SK-N-MC (cell line): Measurements from ENCODE around the gene CREB5.
A peak's percentile ranks its signal among the peaks of the same experiment; 100 is the strongest.

ENCODE experiments used
- DNase-seq: peaks from one replicate; pipeline ENCODE4 v3.0.0-alpha.2; 2011; ENCODE audit warnings: low read depth, low spot score
- H3K27ac ChIP-seq: fragments of 200-600 bp; sonication (generic); 2 replicates; pipeline ENCODE4 v1.5.1; 2016; ENCODE audit warnings: mixed run types
- H3K36me3 ChIP-seq: fragments of 200-600 bp; sonication (generic); 2 replicates; pipeline ENCODE4 v1.6.1; 2017; ENCODE audit warnings: antibody characterized with exemption, low read length, mixed read lengths; ENCODE audit not compliant: insufficient read depth
- H3K4me3 ChIP-seq: fragments of 200-600 bp; sonication (generic); 2 replicates; pipeline ENCODE4 v1.5.1; 2016
- H3K9ac ChIP-seq: fragments of 200-600 bp; sonication (generic); 2 replicates; pipeline ENCODE4 v1.8.0; 2017; ENCODE audit warnings: mixed run types, mixed read lengths; ENCODE audit not compliant: insufficient read length
- H3K9me3 ChIP-seq: fragments of 200-600 bp; sonication (generic); 2 replicates; pipeline ENCODE4 v1.6.1; 2017; ENCODE audit warnings: low read depth, mild to moderate bottlenecking, antibody characterized with exemption, low read length, moderate library complexity, mixed read lengths
- EZH2 ChIP-seq: fragments of 200-600 bp; sonication (generic); IDR thresholded peaks from one replicate; pipeline ENCODE4 v1.6.1; 2017; ENCODE audit warnings: antibody characterized with exemption
- FOXP2 ChIP-seq: optimal IDR thresholded peaks from 2 replicates; pipeline ENCODE3; 2011; ENCODE audit warnings: mild to moderate bottlenecking, moderate library complexity; ENCODE audit not compliant: insufficient read depth; ENCODE audit errors: extremely low read length, control extremely low read depth
- POLR2AphosphoS5 ChIP-seq: IDR thresholded peaks from 2 replicates; pipeline ENCODE4 v1.6.1; 2012; ENCODE audit warnings: mild to moderate bottlenecking, low read depth, low read length, borderline replicate concordance

Gene CREB5

DNA sequence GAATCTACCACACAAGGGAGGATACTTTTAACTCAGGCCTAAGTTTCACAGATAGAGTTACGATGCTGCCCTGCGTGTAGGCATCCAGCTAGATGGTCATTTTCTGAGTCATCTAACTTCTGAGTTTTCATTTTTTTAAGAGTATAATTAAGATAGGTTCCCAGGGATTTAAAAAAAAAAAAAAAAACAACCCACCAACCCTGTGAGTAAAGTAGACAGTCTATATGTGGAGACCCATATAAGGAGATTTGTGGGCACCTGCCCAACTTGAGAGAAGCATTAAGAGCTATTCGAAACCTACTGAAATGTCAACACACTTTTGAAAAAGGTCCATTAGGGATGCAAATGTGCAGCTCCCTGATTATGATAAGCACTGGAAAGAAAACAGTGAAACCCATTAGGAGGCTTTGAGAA lies 288.5 kb downstream of the CREB5 start:
- Histone ChIP-seq H3K4me3 (no peak overlapping the region), H3K9ac (no peak overlapping the region)
- no peak for DNase-seq

DNA sequence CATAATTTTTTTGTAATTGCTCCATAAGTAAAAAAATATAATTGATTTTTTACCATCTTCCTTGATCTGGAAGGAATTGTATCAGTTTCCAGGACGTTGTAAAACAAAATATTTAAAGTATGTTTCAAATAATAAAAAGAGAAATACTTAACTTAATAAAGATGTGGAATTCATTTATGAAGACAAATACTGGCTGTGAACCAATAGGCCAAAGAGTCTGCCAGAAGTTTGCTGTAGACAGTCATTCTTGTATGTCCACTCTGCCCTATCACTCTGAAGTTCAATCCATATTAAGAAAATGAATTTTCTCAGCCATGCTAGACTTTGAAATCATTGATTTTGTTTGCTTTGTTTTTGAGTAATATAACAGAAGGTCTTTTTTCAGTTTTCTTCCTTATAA lies 289.4 kb downstream of the CREB5 start:
- DNase-seq: no peak
- no peaks in the 10 kb centered on the region for H3K9me3 ChIP-seq
- no peak overlapping the region for H3K4me3 ChIP-seq
- TF ChIP-seq FOXP2 (no peak), POLR2AphosphoS5 (no peak), EZH2 (no peak)
- no peaks in the 10 kb centered on the region for H3K36me3 ChIP-seq
- H3K9ac ChIP-seq: no peak overlapping the region
- H3K27ac ChIP-seq: no peak overlapping the region

More for the DNA sequence above, 288.5 kb downstream of the CREB5 start:
- Histone ChIP-seq H3K9me3 (no peaks in the 10 kb centered on the region), H3K27ac (no peak overlapping the region), H3K36me3 (no peaks in the 10 kb centered on the region)
- no peak for TF ChIP-seq POLR2AphosphoS5
- TF ChIP-seq EZH2: no peak
- TF ChIP-seq FOXP2: no peak

DNA sequence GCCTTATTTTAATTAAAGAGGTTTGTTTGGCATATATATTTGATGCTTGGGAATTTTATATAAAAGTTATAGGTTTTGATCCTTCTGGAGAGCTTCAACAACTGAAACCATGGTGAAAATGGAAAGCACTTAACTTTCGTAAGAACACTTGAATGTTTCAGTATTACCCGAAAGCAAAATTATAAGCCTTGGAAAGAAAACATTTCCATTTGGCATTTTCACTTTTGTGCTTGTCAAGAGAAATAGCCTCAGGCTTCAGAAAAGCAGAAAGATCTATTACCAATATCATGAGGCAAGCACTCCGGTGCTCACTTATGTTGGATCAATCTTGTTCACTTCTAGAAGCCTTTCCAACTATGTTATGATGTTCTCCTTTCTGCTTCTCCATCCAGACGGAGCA lies 289.9 kb downstream of the CREB5 start:
- no peaks in the 10 kb centered on the region for H3K9me3 ChIP-seq
- H3K36me3 ChIP-seq: no peaks in the 10 kb centered on the region
- H3K27ac ChIP-seq: no peak overlapping the region
- no peak overlapping the region for H3K4me3 ChIP-seq
- TF ChIP-seq POLR2AphosphoS5: no peak
- no peak overlapping the region for H3K9ac ChIP-seq
- no peak for DNase-seq

DNA sequence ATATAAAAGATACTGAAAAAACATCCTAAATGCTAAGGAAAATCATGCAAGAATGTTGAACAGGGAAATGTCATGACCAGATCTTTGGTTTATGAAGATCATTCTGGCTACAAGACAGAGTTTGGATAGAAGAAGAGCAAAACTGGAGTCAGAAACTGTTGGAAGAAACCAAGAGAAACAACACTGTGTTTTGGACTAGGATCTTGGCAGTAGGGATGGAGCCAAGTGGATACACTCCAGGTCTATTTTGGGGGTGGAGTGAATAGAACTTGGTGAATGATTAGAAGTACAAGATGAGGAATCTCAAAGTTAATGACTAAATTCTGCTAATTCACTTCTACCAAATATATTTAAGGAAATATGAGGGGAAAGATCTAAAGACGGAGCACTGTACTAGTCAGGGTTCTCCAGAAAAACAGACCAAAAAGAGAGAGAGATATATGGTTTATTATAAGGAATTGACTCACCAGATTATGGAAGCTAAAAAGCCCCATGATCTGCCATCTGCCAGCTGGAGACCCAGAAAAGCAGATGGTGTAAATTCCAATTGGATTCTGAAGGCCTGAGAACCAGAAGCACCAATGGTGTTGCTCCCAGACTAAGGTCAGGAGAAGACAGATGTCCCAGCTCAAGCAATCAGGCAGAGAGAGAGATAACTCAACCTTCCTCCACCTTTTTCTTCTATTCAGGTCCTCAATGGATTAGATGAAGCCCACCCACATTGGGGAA lies 290.9 kb downstream of the CREB5 start:
- no peak for TF ChIP-seq POLR2AphosphoS5
- no peak for TF ChIP-seq EZH2
- no peak for TF ChIP-seq FOXP2
- no peak overlapping the region for H3K9ac ChIP-seq
- no peak for DNase-seq

DNA sequence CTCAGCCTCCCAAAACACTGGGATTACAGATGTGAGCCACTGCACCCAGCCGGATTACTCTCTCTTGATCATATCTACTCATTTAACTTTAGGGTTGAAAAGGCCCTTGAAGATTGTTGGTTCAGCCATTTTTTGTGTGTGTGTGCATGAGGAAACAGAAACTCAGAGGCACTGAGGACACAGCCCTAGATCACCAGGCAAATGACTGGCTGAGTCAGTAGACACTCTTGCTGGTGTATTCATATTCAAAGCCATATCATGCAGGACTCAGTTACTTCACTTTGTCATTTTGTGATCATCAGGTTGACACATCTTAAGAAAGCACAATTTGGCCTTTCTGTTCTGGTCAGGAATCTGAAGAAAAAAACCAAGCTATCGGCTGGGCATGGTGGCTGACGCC lies 292.4 kb downstream of the CREB5 start:
- H3K9me3 ChIP-seq: no peaks in the 10 kb centered on the region
- H3K36me3 ChIP-seq: no peaks in the 10 kb centered on the region
- H3K9ac ChIP-seq: no peak overlapping the region
- no peak for TF ChIP-seq EZH2
- TF ChIP-seq FOXP2: no peak
- TF ChIP-seq POLR2AphosphoS5: no peak
- no peak for DNase-seq
- no peak overlapping the region for H3K4me3 ChIP-seq
- no peak overlapping the region for H3K27ac ChIP-seq

More for the DNA sequence above, 290.9 kb downstream of the CREB5 start:
- Histone ChIP-seq H3K4me3 (no peak overlapping the region), H3K36me3 (no peaks in the 10 kb centered on the region), H3K9me3 (no peaks in the 10 kb centered on the region), H3K27ac (no peak overlapping the region)

DNA sequence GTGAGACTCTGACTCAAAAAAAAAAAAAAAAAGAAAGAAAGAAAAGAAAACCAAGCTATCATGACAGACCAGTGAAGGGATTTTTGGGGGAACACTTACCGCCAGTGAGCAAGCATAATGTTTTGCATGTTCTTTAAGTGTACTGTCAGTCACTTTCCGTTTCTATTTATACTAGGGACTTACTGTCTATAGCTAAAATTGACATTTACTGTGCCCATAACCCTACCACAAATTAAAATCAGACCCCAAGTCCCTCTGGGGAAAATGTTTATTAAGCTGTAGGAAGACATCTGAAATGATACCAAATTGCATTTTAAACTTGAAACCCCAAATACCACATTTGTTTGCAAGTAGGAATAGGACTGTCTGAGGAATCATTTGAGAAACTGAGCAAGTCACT lies 293.0 kb downstream of the CREB5 start:
- no peak for TF ChIP-seq POLR2AphosphoS5
- TF ChIP-seq EZH2: no peak
- no peak overlapping the region for H3K4me3 ChIP-seq

DNA sequence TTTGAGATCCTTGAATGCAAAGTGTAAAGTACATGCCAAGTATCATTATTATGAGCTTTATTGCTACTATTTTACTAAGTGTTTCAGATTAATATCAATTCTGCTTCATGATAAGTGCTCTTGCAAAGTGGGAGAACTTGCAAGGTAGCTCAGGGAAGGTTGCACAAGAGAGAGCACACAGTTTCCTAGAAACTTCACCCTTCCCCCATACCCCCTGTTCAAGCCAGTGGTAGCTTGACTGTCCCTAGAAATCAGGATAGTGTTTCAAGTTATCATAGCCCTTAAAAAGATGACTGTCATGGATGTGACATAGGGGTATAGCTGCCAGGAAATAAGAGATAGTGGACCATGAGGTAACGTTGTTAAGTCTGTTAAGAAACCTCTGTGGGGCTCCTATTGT lies 294.3 kb downstream of the CREB5 start:
- DNase-seq: no peak
- TF ChIP-seq FOXP2 (no peak), POLR2AphosphoS5 (no peak), EZH2 (no peak)
- Histone ChIP-seq H3K9ac (no peak overlapping the region), H3K27ac (no peak overlapping the region), H3K9me3 (no peaks in the 10 kb centered on the region), H3K4me3 (no peak overlapping the region), H3K36me3 (no peaks in the 10 kb centered on the region)

More for the DNA sequence above, 293.0 kb downstream of the CREB5 start:
- no peak for DNase-seq
- no peak overlapping the region for H3K27ac ChIP-seq
- no peaks in the 10 kb centered on the region for H3K36me3 ChIP-seq
- H3K9me3 ChIP-seq: no peaks in the 10 kb centered on the region
- H3K9ac ChIP-seq: no peak overlapping the region

DNA sequence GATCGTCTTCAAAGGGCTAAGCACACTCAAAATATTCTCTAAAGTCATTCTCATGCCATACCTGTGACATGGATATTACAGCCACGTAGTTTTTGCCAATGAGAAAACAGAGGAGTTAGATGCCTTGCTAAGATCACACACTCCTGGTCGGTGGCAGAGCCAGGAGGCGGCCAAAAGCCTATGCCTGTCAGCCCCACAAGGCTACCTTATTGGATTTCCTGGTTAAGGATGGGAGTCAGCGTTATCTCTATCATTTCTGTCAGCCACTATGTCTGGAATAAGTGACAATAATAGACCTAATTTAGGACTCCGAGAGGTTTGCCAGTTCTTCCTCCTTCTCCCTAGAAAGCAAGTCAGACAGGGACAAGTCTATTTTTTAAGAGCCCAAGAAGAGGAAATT lies 295.0 kb downstream of the CREB5 start:
- no peak for DNase-seq
- H3K4me3 ChIP-seq: peak overlapping the region; percentile 82; the same call in 1 of the 2 replicates
- no peak overlapping the region for H3K27ac ChIP-seq
- H3K9me3 ChIP-seq: no peaks in the 10 kb centered on the region
- TF ChIP-seq EZH2 (no peak), FOXP2 (no peak), POLR2AphosphoS5 (no peak)
- H3K36me3 ChIP-seq: no peaks in the 10 kb centered on the region
- no peak overlapping the region for H3K9ac ChIP-seq
